DND-41 (cell line): ENCODE data around the gene EMC8.

ENCODE experiments used
- ATAC-seq: fragments of 200-7000 bp; cut with Tn5 transposase; 3 replicates; pipeline ENCODE4 v1.9.1; 2021; ENCODE audit warnings: low read depth; ENCODE audit not compliant: insufficient read depth
- DNase-seq: peaks from one replicate; pipeline ENCODE4 v3.0.0-alpha.2; 2020
- H2AFZ ChIP-seq: 2 replicates; pipeline ENCODE4 v1.6.0; 2012; ENCODE audit warnings: low read depth, low read length
- H3K27ac ChIP-seq: 2 replicates; pipeline ENCODE4 v1.5.1; 2012; ENCODE audit warnings: low read length, inconsistent platforms
- H3K27me3 ChIP-seq: fragments of 200-600 bp; sonication (generic); 2 replicates; pipeline ENCODE4 v1.6.0; 2012; ENCODE audit warnings: low read length, mild to moderate bottlenecking, inconsistent platforms; ENCODE audit not compliant: insufficient read depth, poor library complexity
- H3K36me3 ChIP-seq: 2 replicates; pipeline ENCODE4 v1.5.1; 2012; ENCODE audit warnings: low read length, inconsistent platforms; ENCODE audit not compliant: insufficient read depth
- H3K4me1 ChIP-seq: 2 replicates; pipeline ENCODE4 v1.5.1; 2012; ENCODE audit warnings: mild to moderate bottlenecking, low read length; ENCODE audit not compliant: insufficient read depth
- H3K4me2 ChIP-seq: 2 replicates; pipeline ENCODE4 v1.6.0; 2012; ENCODE audit warnings: mild to moderate bottlenecking, moderate library complexity, low read length, inconsistent platforms; ENCODE audit not compliant: insufficient read depth
- H3K4me3 ChIP-seq, 2 experiments: fragments of 200-600 bp in 1 of 2; shearing (Covaris generic) in 1 of 2; 2 replicates each; pipeline ENCODE4 v1.5.1; 2012 to 2016; ENCODE audit warnings: inconsistent platforms in 2 of 2, low read length in 2 of 2, mild to moderate bottlenecking in 2 of 2, low read depth in 1 of 2, moderate library complexity in 1 of 2
- H3K79me2 ChIP-seq: 2 replicates; pipeline ENCODE4 v1.6.0; 2012; ENCODE audit warnings: low read length, inconsistent platforms; ENCODE audit not compliant: insufficient read depth
- H3K9ac ChIP-seq: 2 replicates; pipeline ENCODE4 v1.6.0; 2012; ENCODE audit warnings: low read depth, mild to moderate bottlenecking, inconsistent platforms, low read length, moderate library complexity
- H3K9me3 ChIP-seq: 2 replicates; pipeline ENCODE4 v1.5.1; 2012; ENCODE audit warnings: low read length, moderate library complexity, mild to moderate bottlenecking, inconsistent platforms; ENCODE audit not compliant: insufficient read depth, severe bottlenecking
- H4K20me1 ChIP-seq: 2 replicates; pipeline ENCODE4 v1.6.0; 2012; ENCODE audit warnings: low read length; ENCODE audit not compliant: insufficient read depth
- CTCF ChIP-seq: IDR thresholded peaks from 2 replicates; pipeline ENCODE4 v1.5.1; 2012; ENCODE audit warnings: borderline replicate concordance, low read length, moderate library complexity, mild to moderate bottlenecking; ENCODE audit not compliant: poor library complexity, severe bottlenecking; ENCODE audit errors: extremely low read depth
- EZH2 ChIP-seq: IDR thresholded peaks from 3 replicates; pipeline ENCODE4 v1.6.1; 2012; ENCODE audit warnings: borderline replicate concordance, low read depth, mild to moderate bottlenecking, moderate library complexity, low read length, inconsistent platforms; ENCODE audit not compliant: severe bottlenecking

EMC8 gene

GRCh38 chr16:85755929-85756768 is 43.2 kb downstream of the EMC8 start:
- ATAC-seq (no peak), DNase-seq (no peak)
- no peak for TF ChIP-seq EZH2
- no peak for TF ChIP-seq CTCF
- H3K9ac ChIP-seq, result no peak overlapping the region
- no peak overlapping the region for H3K4me2 ChIP-seq
- H4K20me1 ChIP-seq, result peaks cover 18% of the 10 kb centered on the region; the same call in 1 of the 2 replicates
- H3K79me2 ChIP-seq, result no peaks in the 10 kb centered on the region
- no peak overlapping the region for H3K27ac ChIP-seq
- peaks cover 2% of the 10 kb centered on the region; the same call in 1 of the 2 replicates for H3K4me1 ChIP-seq
- H3K27me3 ChIP-seq, result peaks cover 27% of the 10 kb centered on the region
- H2AFZ ChIP-seq, result no peak overlapping the region
- no peaks in the 10 kb centered on the region for H3K9me3 ChIP-seq
- H3K36me3 ChIP-seq, result no peaks in the 10 kb centered on the region
- no peak overlapping the region for H3K4me3 ChIP-seq

- Histone ChIP-seq H3K9ac (no peak overlapping the region), H3K27ac (no peak overlapping the region), H3K79me2 (no peaks in the 10 kb centered on the region), H2AFZ (no peak overlapping the region), H3K4me3 (no peak overlapping the region), H3K36me3 (no peaks in the 10 kb centered on the region), H3K4me2 (no peak overlapping the region), H3K9me3 (no peaks in the 10 kb centered on the region), H4K20me1 (peaks cover 14% of the 10 kb centered on the region; the same call in 1 of the 2 replicates), H3K4me1 (peaks cover 11% of the 10 kb centered on the region), H3K27me3 (peaks cover 37% of the 10 kb centered on the region)
- DNase-seq (no peak), ATAC-seq (no peak)
- TF ChIP-seq EZH2 (no peak), CTCF (no peak)
These were observed 44.9 kb downstream of the EMC8 start for GRCh38 chr16:85754413-85754812.

- Histone ChIP-seq H3K27ac (no peak overlapping the region), H2AFZ (no peak overlapping the region), H3K4me3 (no peak overlapping the region), H3K36me3 (no peaks in the 10 kb centered on the region), H3K4me2 (no peak overlapping the region), H3K4me1 (peaks cover 11% of the 10 kb centered on the region), H3K9me3 (no peaks in the 10 kb centered on the region), H4K20me1 (peaks cover 14% of the 10 kb centered on the region; the same call in 1 of the 2 replicates), H3K27me3 (peaks cover 34% of the 10 kb centered on the region), H3K9ac (no peak overlapping the region), H3K79me2 (no peaks in the 10 kb centered on the region)
- TF ChIP-seq CTCF (no peak), EZH2 (no peak)
- ATAC-seq (no peak), DNase-seq (no peak)
These were observed 45.4 kb downstream of the EMC8 start for GRCh38 chr16:85753976-85754375.
